ENCODE data around the gene BRICD5. TPM values are rescaled to one million over a fixed set of nuclear protein-coding genes. Genes with fewer than 3 reads are reported as not detected.

BRICD5 gene
- total RNA-seq, 1 donor from 2014 or later, result 5.1 TPM

DNA sequence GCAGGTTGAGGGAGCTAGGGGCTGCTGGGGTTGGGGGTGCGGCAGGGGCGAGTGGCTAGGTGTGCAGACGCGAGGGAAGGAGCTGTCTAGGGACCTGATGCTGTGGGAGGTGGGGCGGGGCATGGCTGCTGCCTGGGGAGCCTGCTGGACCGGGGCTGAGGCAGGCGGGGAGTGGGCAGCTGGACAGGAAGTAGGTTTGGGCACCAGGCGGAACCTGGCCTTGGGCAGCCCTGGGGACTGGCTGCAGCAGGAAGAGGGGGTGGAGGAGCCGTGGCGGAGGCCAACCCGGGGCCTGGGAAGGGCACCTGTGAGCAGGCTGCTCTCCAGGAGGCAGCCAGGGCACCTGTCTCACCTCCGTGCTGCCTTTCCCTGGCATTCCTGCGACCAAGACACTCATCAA is 19.7 kb upstream of the BRICD5 start:
- no peak for DNase-seq
- CTCF ChIA-PET, result no interaction called here
- Mint-ChIP-seq H3K36me3 (ENCODE audit: low read depth) (peaks cover 52% of the 10 kb centered on the region), H3K9me3 (no peaks in the 10 kb centered on the region), H3K4me1 (peaks cover 7% of the 10 kb centered on the region), H3K27me3 (peaks cover under 1% of the 10 kb centered on the region), H3K27ac (no peak overlapping the region), H3K4me3 (no peak overlapping the region)
- intact Hi-C loops (cut with micrococcal nuclease), result no loop called here
- POLR2A ChIA-PET, result interaction anchor here (0.5 kb wide), 1 partner anchor 88 kb away, joined by 3 read pairs; no protein-coding TSS in a partner anchor
- TF ChIP-seq CTCF (IDR thresholded peaks at IDR 0.05), result no peak
- ATAC-seq (ENCODE audit: low read depth), result no peak

DNA sequence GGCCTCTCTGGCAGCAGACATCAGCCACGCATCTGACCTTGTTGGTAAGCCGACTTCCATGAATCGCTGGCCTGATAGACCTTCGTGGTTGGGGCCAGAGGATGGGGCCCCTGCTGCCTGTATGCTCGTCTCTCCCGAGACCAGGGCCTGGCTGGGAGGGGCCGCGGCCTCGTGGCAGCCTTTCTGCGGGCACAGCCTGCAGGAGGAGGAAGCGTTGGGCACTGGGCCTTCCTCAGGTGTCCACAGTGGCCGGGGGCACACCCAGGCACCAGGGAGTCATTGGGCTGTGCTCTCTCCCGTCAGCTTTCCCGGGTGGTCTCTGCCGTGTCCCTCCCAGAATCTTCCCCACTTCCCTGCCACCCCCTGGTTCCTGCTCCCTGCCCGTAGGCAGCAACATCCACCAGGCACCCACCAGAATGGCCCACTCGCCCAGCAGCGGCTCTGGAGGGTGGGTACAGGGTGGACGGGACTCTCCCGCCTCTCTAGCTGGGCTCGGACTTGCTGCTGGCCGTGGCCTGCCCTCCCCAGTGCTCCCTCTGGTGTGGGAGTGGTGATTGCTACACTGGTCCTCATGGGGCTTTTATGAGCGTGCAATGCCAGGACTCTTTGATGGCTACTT is 19.1 kb upstream of the BRICD5 start:
- DNase-seq (no peak), ATAC-seq (ENCODE audit: low read depth) (no peak)
- no peaks in the 10 kb centered on the region for H3K9me3 Mint-ChIP-seq
- no peak for TF ChIP-seq CTCF (IDR thresholded peaks at IDR 0.05)
- ChIA-PET POLR2A (no interaction called here), CTCF (no interaction called here)
- peaks cover 47% of the 10 kb centered on the region for H3K36me3 Mint-ChIP-seq (ENCODE audit: low read depth)
- no peak overlapping the region for H3K4me3 Mint-ChIP-seq
- no peak overlapping the region for H3K27ac Mint-ChIP-seq
- H3K27me3 Mint-ChIP-seq, result no peaks in the 10 kb centered on the region
- H3K4me1 Mint-ChIP-seq, result peaks cover 11% of the 10 kb centered on the region
- intact Hi-C loops (cut with micrococcal nuclease), result loop anchor here (10.0 kb wide), 1 partner anchor 195 kb away; the partner anchor contains the start of gene CCNF

DNA sequence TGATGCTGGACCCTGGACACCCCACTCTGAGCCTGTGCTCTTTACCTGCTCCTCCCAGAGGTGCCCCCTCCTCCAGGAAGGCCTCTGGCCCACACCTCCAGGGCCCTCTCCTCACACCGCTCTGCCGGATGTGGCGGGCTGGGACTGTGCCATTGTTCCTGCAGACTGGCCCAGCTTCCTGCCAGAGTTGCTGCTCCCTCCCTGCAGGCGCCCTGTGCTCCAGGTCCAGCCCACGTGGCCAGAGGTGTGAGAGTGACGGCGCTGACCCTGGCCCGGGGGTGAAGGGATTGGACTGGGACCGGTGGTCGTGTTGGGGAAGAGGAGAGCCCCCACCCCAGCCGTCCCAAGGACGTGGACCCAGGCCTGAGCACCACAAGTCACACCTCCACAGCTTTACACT is 18.4 kb upstream of the BRICD5 start:
- no peak for TF ChIP-seq CTCF (IDR thresholded peaks at IDR 0.05)
- ATAC-seq (ENCODE audit: low read depth) (no peak), DNase-seq (no peak)
- peaks cover 18% of the 10 kb centered on the region for H3K4me1 Mint-ChIP-seq
- no peaks in the 10 kb centered on the region for H3K9me3 Mint-ChIP-seq
- H3K27me3 Mint-ChIP-seq, result no peaks in the 10 kb centered on the region
- no peak overlapping the region for H3K4me3 Mint-ChIP-seq
- CTCF ChIA-PET, result no interaction called here
- POLR2A ChIA-PET, result no interaction called here
- intact Hi-C loops (cut with micrococcal nuclease), result loop anchor here (10.0 kb wide), 1 partner anchor 196 kb away; the partner anchor contains the start of gene CCNF
- no peak overlapping the region for H3K27ac Mint-ChIP-seq
- peaks cover 42% of the 10 kb centered on the region for H3K36me3 Mint-ChIP-seq (ENCODE audit: low read depth)

GRCh38 chr16:2228161-2228824 is 17.6 kb upstream of the BRICD5 start:
- Mint-ChIP-seq H3K4me3 (no peak overlapping the region), H3K4me1 (peaks cover 20% of the 10 kb centered on the region), H3K36me3 (ENCODE audit: low read depth) (peaks cover 39% of the 10 kb centered on the region), H3K27me3 (no peaks in the 10 kb centered on the region), H3K27ac (no peak overlapping the region), H3K9me3 (no peaks in the 10 kb centered on the region)
- no peak for ATAC-seq (ENCODE audit: low read depth)
- no peak for DNase-seq
- intact Hi-C loops (cut with micrococcal nuclease), result loop anchor here (10.0 kb wide), 1 partner anchor 197 kb away; the partner anchor contains the start of gene CCNF
- POLR2A ChIA-PET, result interaction anchor here (0.5 to 0.7 kb wide), 2 partner anchors 25 to 276 kb away, joined by 3 to 4 read pairs; no protein-coding TSS in a partner anchor
- CTCF ChIA-PET, result no interaction called here
- TF ChIP-seq CTCF (IDR thresholded peaks at IDR 0.05), result no peak

DNA sequence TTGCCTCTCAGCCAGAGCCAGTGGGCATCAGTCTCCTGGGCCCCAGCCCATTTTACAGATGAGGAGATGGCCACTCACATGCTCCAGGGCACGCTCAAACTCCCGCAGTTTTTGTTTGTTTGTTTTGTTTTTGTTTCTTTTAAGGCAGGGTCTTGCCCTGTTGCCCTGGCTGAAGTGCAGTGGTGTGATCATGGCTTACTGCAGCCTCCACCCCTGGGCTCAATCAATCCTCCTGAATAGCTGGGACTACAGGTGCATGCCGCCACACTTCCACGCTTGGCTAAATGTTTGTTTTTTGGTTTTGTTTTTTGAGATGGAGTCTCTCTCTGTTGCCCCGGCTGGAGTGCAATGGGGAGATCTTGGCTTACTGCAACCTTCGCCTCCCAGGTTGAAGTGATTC is 16.3 kb upstream of the BRICD5 start:
- Mint-ChIP-seq H3K4me3 (no peak overlapping the region), H3K9me3 (no peaks in the 10 kb centered on the region), H3K27me3 (no peaks in the 10 kb centered on the region), H3K27ac (no peak overlapping the region), H3K36me3 (ENCODE audit: low read depth) (peaks cover 33% of the 10 kb centered on the region), H3K4me1 (peaks cover 20% of the 10 kb centered on the region)
- ATAC-seq (ENCODE audit: low read depth) (no peak), DNase-seq (no peak)
- no peak for TF ChIP-seq CTCF (IDR thresholded peaks at IDR 0.05)
- CTCF ChIA-PET, result no interaction called here
- POLR2A ChIA-PET, result interaction anchor here (1.0 to 2.2 kb wide), 3 partner anchors 12 to 71 kb away, joined by 3 to 8 read pairs (median 3); partner anchors contain the start of genes ECI1 and TRAF7
- intact Hi-C loops (cut with micrococcal nuclease), result loop anchor here (10.0 kb wide), 1 partner anchor 198 kb away; the partner anchor contains the start of gene CCNF

All from activated B cell treated with CpG ODN at 0.5 μM for 24 hours (primary cell).